Breast epithelium (tissue), 4 donors: ENCODE data around the gene SYCN. TPM values are rescaled to one million over a fixed set of nuclear protein-coding genes. Genes with fewer than 3 reads are reported as not detected.

Source experiments
- DNase-seq, 2 donors: peaks; one replicate each; pipeline ENCODE4 v3.0.0-alpha.2; 2019; ENCODE audit warnings: low spot score in 2 of 2
- H3K27ac ChIP-seq, 2 donors: fragments of 200-600 bp; sonication (generic) in 1 of 2; one replicate each; pipeline ENCODE4 v1.5.1; 2016 to 2019; ENCODE audit warnings: mild to moderate bottlenecking in 1 of 2
- H3K27me3 ChIP-seq, 2 donors: fragments of 200-600 bp; sonication (generic) in 1 of 2; one replicate each; pipeline versions ENCODE4 v1.5.1 to v1.6.0; 2017 to 2019; ENCODE audit warnings: control low read depth in 1 of 2, mild to moderate bottlenecking in 1 of 2
- H3K36me3 ChIP-seq: fragments of 200-600 bp; one replicate; pipeline ENCODE4 v1.5.1; 2019
- H3K4me1 ChIP-seq, 2 donors: fragments of 200-600 bp; sonication (generic); one replicate each; pipeline ENCODE4 v1.5.1; 2016 to 2019; ENCODE audit warnings: control low read depth in 1 of 2
- H3K4me3 ChIP-seq, 3 donors: fragments of 200-600 bp; sonication (generic); 1 replicate in 2 of 3; 2 replicates in 1 of 3; pipeline ENCODE4 v1.5.1; 2016 to 2019; ENCODE audit warnings: mild to moderate bottlenecking in 3 of 3, moderate library complexity in 2 of 3
- H3K9me3 ChIP-seq, 2 donors: fragments of 200-600 bp; sonication (generic) in 1 of 2; one replicate each; pipeline ENCODE4 v1.5.1; 2016 to 2019; ENCODE audit warnings: control low read depth in 1 of 2
- CTCF ChIP-seq, 3 donors: fragments of 450-650 bp; IDR thresholded peaks; one replicate each; pipeline ENCODE4 v1.5.1; 2016 to 2017; ENCODE audit warnings: antibody characterized with exemption in 3 of 3, mild to moderate bottlenecking in 3 of 3, moderate library complexity in 3 of 3
- POLR2A ChIP-seq: fragments of 450-650 bp; IDR thresholded peaks from one replicate; pipeline ENCODE4 v1.6.1; 2016; ENCODE audit warnings: antibody characterized with exemption, mild to moderate bottlenecking, moderate library complexity
- POLR2AphosphoS5 ChIP-seq, 3 donors: sonication (generic); formaldehyde crosslinking; IDR thresholded peaks; one replicate each; pipeline ENCODE4 v1.6.1; 2017; ENCODE audit warnings: antibody characterized with exemption in 3 of 3
- intact Hi-C: fragments of 100-400 bp; cut with DNase I; formaldehyde crosslinking; loops from one replicate; pipeline ENCODE4 v1.15.1; 2023; ENCODE audit warnings: low total_unique reads
- total RNA-seq, 3 donors: library from RNA; depleted of rRNA; stranded (reverse); fragments of >200 nt; gene quantifications; one replicate each; pipeline ENCODE4 v1.1.0, GENCODE V29; 2016

The SYCN gene
- total RNA-seq, 3 donors from 2014 or later, result not detected

GRCh38 chr19:39196320-39196719 lies 7.7 kb downstream of the SYCN start:
- Histone ChIP-seq H3K27me3 (peaks cover 0 to 38% of the 10 kb centered on the region in 2 donors), H3K4me3 (no peak overlapping the region), H3K36me3 (no peaks in the 10 kb centered on the region), H3K27ac (no peak overlapping the region), H3K9me3 (no peaks in the 10 kb centered on the region), H3K4me1 (no peaks in the 10 kb centered on the region)
- DNase-seq, result no peak
- TF ChIP-seq POLR2AphosphoS5 (IDR thresholded peaks at IDR 0.05), result no peak
- no peak for TF ChIP-seq CTCF (IDR thresholded peaks at IDR 0.05)
- TF ChIP-seq POLR2A, result no peak
- intact Hi-C loops, result no loop called here

DNA sequence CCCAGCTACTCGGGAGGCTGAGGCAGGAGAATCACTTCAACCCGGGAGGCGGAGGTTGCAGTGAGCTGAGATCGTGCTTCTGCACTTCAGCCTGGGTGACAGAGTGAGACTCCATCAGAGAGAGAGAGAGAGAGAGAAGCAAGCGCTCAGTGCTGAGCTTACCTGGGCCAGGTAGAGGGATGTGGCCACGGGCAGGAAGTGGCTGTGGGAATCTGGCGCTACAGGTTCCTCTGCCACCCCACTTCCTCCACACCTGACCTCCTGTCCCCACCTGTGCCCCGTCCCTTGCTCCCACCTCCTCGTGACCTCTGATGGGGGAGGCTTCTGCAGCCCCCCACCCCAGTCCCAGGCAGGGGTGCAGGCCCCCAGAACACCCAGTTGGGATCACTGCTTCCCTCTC lies 8.3 kb downstream of the SYCN start:
- DNase-seq, result no peak
- Histone ChIP-seq H3K4me1 (no peaks in the 10 kb centered on the region), H3K27ac (no peak overlapping the region), H3K27me3 (peaks cover 0 to 38% of the 10 kb centered on the region in 2 donors), H3K9me3 (no peaks in the 10 kb centered on the region), H3K36me3 (no peaks in the 10 kb centered on the region), H3K4me3 (no peak overlapping the region)
- TF ChIP-seq POLR2AphosphoS5 (IDR thresholded peaks at IDR 0.05), result no peak
- TF ChIP-seq CTCF (IDR thresholded peaks at IDR 0.05), result no peak
- TF ChIP-seq POLR2A, result no peak
- intact Hi-C loops, result no loop called here

DNA sequence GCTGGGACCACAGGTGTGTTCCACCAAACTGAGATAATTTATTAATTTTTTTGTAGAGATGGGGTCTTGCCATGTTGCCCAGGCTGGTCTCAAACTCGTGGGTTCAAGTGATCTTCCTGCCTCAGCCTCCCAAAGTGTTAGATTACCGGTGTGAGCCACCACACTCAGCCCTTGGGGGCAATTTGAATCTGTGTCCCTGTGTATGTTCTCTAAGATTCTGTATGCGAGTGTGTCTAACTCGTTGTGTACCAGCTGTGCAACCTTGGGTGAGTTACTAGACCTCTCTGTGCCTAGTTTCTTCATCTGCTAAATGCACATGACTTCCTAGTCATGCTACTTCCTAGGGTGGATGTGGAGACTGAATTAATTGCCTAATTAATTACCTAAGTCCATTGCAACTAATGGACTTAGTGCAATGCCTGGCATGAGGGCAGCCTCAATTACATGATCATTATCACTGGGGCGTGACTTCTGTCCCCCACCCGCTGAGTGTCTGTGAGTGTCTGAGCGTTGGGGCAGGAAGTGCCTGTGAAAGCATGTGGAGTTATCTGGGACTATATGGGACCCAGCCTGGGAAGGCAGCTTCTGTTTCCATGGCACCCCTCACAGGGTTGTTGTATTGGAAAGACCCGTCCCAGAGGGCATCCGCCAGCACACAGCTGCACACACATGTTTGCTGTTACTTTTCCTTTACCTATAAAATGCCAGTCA lies 9.1 kb downstream of the SYCN start:
- Histone ChIP-seq H3K27ac (no peak overlapping the region), H3K4me1 (no peaks in the 10 kb centered on the region), H3K9me3 (no peaks in the 10 kb centered on the region), H3K36me3 (no peaks in the 10 kb centered on the region), H3K27me3 (peaks cover 0 to 32% of the 10 kb centered on the region in 2 donors), H3K4me3 (no peak overlapping the region)
- DNase-seq, result no peak
- no peak for TF ChIP-seq CTCF (IDR thresholded peaks at IDR 0.05)
- TF ChIP-seq POLR2A, result no peak
- no peak for TF ChIP-seq POLR2AphosphoS5 (IDR thresholded peaks at IDR 0.05)
- intact Hi-C loops, result no loop called here

DNA sequence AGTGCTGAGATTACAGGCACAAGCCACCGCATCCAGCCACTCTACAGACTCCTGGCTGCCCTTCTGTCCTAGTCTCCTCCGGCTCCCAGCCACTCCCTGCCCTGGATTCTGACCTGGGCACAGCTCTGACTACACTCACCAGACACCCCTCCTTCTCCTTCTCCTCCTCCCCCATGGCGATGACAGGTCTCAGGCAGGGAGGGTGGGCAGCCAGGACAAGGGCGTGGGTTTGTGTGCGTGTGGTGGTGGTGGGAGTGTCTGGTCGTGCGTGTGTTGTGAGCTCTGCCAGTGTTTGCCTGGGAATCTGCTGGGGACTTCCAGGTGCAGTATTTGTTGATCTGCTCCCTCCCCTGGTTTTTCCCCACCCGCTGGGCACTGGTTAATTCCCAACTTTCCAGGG lies 10.3 kb downstream of the SYCN start:
- Histone ChIP-seq H3K9me3 (no peaks in the 10 kb centered on the region), H3K4me3 (no peak overlapping the region), H3K27ac (no peak overlapping the region), H3K27me3 (peaks cover 0 to 25% of the 10 kb centered on the region in 2 donors), H3K4me1 (no peaks in the 10 kb centered on the region), H3K36me3 (no peaks in the 10 kb centered on the region)
- no peak for TF ChIP-seq POLR2A
- TF ChIP-seq POLR2AphosphoS5 (IDR thresholded peaks at IDR 0.05), result no peak
- intact Hi-C loops, result no loop called here
- no peak for DNase-seq

DNA sequence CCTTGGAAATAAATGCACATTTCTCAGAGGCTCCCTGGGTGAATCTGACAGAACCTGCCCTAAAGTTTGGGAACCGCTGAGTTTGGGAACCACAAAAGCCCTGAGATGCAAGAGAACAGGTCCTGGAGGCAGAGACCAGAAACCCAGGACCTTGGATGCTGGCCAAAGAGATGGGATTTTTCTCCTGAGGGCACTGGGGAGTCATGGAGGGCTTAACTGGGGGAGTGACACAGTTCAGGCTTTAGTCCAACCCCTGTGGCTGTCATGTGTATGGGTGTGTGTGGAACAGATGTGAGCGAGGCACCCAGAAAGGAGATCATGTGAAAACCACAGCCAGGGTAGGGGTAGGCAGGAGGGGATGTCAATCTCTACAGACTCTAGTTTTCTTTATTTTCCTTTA lies 11.2 kb downstream of the SYCN start:
- no peak for TF ChIP-seq POLR2A
- TF ChIP-seq CTCF (IDR thresholded peaks at IDR 0.05), result no peak
- no peak for TF ChIP-seq POLR2AphosphoS5 (IDR thresholded peaks at IDR 0.05)
- no peaks in the 10 kb centered on the region for H3K9me3 ChIP-seq
- H3K4me1 ChIP-seq, result no peaks in the 10 kb centered on the region
- H3K27ac ChIP-seq, result no peak overlapping the region
- peaks cover 0 to 17% of the 10 kb centered on the region in 2 donors for H3K27me3 ChIP-seq
- intact Hi-C loops, result no loop called here
- no peak overlapping the region for H3K4me3 ChIP-seq
- H3K36me3 ChIP-seq, result no peaks in the 10 kb centered on the region
- DNase-seq, result no peak
